Trophoblast cell (in vitro differentiated cells and primary cell): ENCODE measurements around the gene DVL2.
"Not testable (repeated sequence)": the region's sequence is repeated elsewhere in the genome, so short reads cannot be mapped to it uniquely, and the experiment has no call there.

Source experiments
- DNase-seq, 2 donors: peaks; one replicate each; pipeline ENCODE4 v3.0.0-alpha.2; 2016
- H2AFZ ChIP-seq: 2 replicates; pipeline ENCODE4 v1.6.1; 2013; ENCODE audit warnings: low read length, moderate library complexity, mild to moderate bottlenecking; ENCODE audit not compliant: insufficient read depth, poor library complexity
- H2AK5ac ChIP-seq: 2 replicates; pipeline ENCODE4 v1.6.1; 2013; ENCODE audit warnings: mild to moderate bottlenecking, low read length
- H2BK120ac ChIP-seq: 2 replicates; pipeline ENCODE4 v1.6.1; 2013; ENCODE audit warnings: low read length, mild to moderate bottlenecking, moderate library complexity; ENCODE audit not compliant: insufficient read depth, poor library complexity
- H2BK12ac ChIP-seq: 2 replicates; pipeline ENCODE4 v1.6.1; 2013; ENCODE audit warnings: mild to moderate bottlenecking, low read length, moderate library complexity
- H2BK5ac ChIP-seq: 2 replicates; pipeline ENCODE4 v1.6.1; 2013; ENCODE audit warnings: low read length, low read depth, moderate library complexity, mild to moderate bottlenecking; ENCODE audit not compliant: poor library complexity
- H3K14ac ChIP-seq: 2 replicates; pipeline ENCODE4 v1.6.1; 2013; ENCODE audit warnings: mild to moderate bottlenecking, low read length
- H3K18ac ChIP-seq: 2 replicates; pipeline ENCODE4 v1.6.1; 2013; ENCODE audit warnings: mild to moderate bottlenecking, low read length
- H3K23ac ChIP-seq: 2 replicates; pipeline ENCODE4 v1.6.1; 2013; ENCODE audit warnings: low read length
- H3K27ac ChIP-seq: 2 replicates; pipeline ENCODE4 v1.5.1; 2013; ENCODE audit warnings: low read depth, mild to moderate bottlenecking, inconsistent platforms, low read length, moderate library complexity
- H3K27me3 ChIP-seq: 2 replicates; pipeline ENCODE4 v1.6.1; 2013; ENCODE audit warnings: inconsistent platforms, mild to moderate bottlenecking, low read length, moderate library complexity; ENCODE audit not compliant: insufficient read depth
- H3K36me3 ChIP-seq, 2 experiments: 1 replicate in 1 of 2; 2 replicates in 1 of 2; pipeline ENCODE4 v1.6.1; 2013; ENCODE audit warnings: low read length in 2 of 2, mild to moderate bottlenecking in 2 of 2, moderate library complexity in 1 of 2; ENCODE audit not compliant: insufficient read depth in 2 of 2, control insufficient read depth in 1 of 2
- H3K4ac ChIP-seq: 2 replicates; pipeline ENCODE4 v1.6.1; 2013; ENCODE audit warnings: low read depth, mild to moderate bottlenecking, low read length, moderate library complexity
- H3K4me1 ChIP-seq, 2 experiments: 1 replicate in 1 of 2; 2 replicates in 1 of 2; pipeline ENCODE4 v1.6.1; 2013; ENCODE audit warnings: low read length in 2 of 2, mild to moderate bottlenecking in 2 of 2, moderate library complexity in 1 of 2; ENCODE audit not compliant: insufficient read depth in 2 of 2, control insufficient read depth in 1 of 2
- H3K4me2 ChIP-seq: 2 replicates; pipeline ENCODE4 v1.6.1; 2013; ENCODE audit warnings: inconsistent platforms, mild to moderate bottlenecking, low read length, moderate library complexity
- H3K4me3 ChIP-seq: 2 replicates; pipeline ENCODE4 v1.5.1; 2013; ENCODE audit warnings: mild to moderate bottlenecking, low read depth, low read length, inconsistent platforms
- H3K79me1 ChIP-seq: one replicate; pipeline ENCODE4 v1.6.1; 2013; ENCODE audit warnings: low read length
- H3K79me2 ChIP-seq: 2 replicates; pipeline ENCODE4 v1.6.1; 2013; ENCODE audit warnings: low read length, mild to moderate bottlenecking; ENCODE audit not compliant: control insufficient read depth, insufficient read depth, poor library complexity
- H3K9ac ChIP-seq: 2 replicates; pipeline ENCODE4 v1.6.1; 2013; ENCODE audit warnings: mild to moderate bottlenecking, low read length
- H3K9me3 ChIP-seq: 2 replicates; pipeline ENCODE4 v1.6.1; 2013; ENCODE audit warnings: low read depth, mild to moderate bottlenecking, control low read depth, inconsistent platforms, low read length; ENCODE audit not compliant: insufficient read depth
- H4K12ac ChIP-seq: 2 replicates; pipeline ENCODE4 v1.6.1; 2013; ENCODE audit warnings: low read depth, mild to moderate bottlenecking, low read length, moderate library complexity
- H4K8ac ChIP-seq: 2 replicates; pipeline ENCODE4 v1.6.1; 2013; ENCODE audit warnings: low read depth, mild to moderate bottlenecking, low read length, moderate library complexity
- H4K91ac ChIP-seq: one replicate; pipeline ENCODE4 v1.6.1; 2013; ENCODE audit warnings: low read depth, mild to moderate bottlenecking, low read length, moderate library complexity
- WGBS: extraction: QIAGEN DNeasy Blood & Tissue Kit; methylation state at CpG from one replicate; pipeline ENCODE4 v1.1.7; 2013; ENCODE audit warnings: missing lambda C conversion rate; ENCODE audit not compliant: insufficient read length, insufficient coverage; ENCODE audit errors: extremely low coverage; 5-methylcytosine and 5-hydroxymethylcytosine counted together

The DVL2 gene

GRCh38 chr17:7183433-7184090, 50.8 kb downstream of the DVL2 start:
- no peaks in the 10 kb centered on the region for H3K36me3 ChIP-seq
- no peak overlapping the region for H2AK5ac ChIP-seq
- DNase-seq = no peak
- no peaks in the 10 kb centered on the region for H3K9me3 ChIP-seq
- no peak overlapping the region for H4K8ac ChIP-seq
- H3K27ac ChIP-seq = no peak overlapping the region
- no peak overlapping the region for H2BK120ac ChIP-seq
- H3K27me3 ChIP-seq = no peaks in the 10 kb centered on the region
- WGBS = no CpG with 5 or more reads among the region's 7 CpGs
- no peaks in the 10 kb centered on the region for H3K4me1 ChIP-seq
- H3K4me3 ChIP-seq = no peak overlapping the region
- H3K79me1 ChIP-seq = no peaks in the 10 kb centered on the region
- no peak overlapping the region for H4K91ac ChIP-seq
- no peak overlapping the region for H3K14ac ChIP-seq
- no peak overlapping the region for H3K23ac ChIP-seq
- no peak overlapping the region for H3K4me2 ChIP-seq
- H4K12ac ChIP-seq = no peak overlapping the region
- no peaks in the 10 kb centered on the region for H3K79me2 ChIP-seq
- no peak overlapping the region for H3K4ac ChIP-seq
- no peak overlapping the region for H2AFZ ChIP-seq
- H3K9ac ChIP-seq = no peak overlapping the region
- no peak overlapping the region for H2BK12ac ChIP-seq
- H3K18ac ChIP-seq = no peak overlapping the region
- no peak overlapping the region for H2BK5ac ChIP-seq

- no CpG with 5 or more reads among the region's 2 CpGs for WGBS
- not testable (repeated sequence) for H3K79me2 ChIP-seq
Measured at GRCh38 chr17:7182101-7182500, 52.2 kb downstream of the DVL2 start.

GRCh38 chr17:7179317-7180254, 54.7 kb downstream of the DVL2 start, which contains the start of gene ASGR1:
Gene ASGR1 (minus strand): TSS chr17:7179370. CDS start chr17:7178563, 807 bp downstream.
- Histone ChIP-seq H3K4ac (no peak within 1 kb of the TSS), H4K12ac (peak within 1 kb of the TSS; percentile 47), H2BK5ac (no peak within 1 kb of the TSS), H3K27ac (no peak within 1 kb of the TSS), H3K4me2 (peak within 1 kb of the TSS; percentile 95), H3K23ac (no peak within 1 kb of the TSS), H3K79me2 (peaks cover 2% of the 10 kb centered on the region), H3K18ac (peak within 1 kb of the TSS; percentile 17), H4K91ac (no peak within 1 kb of the TSS), H2AFZ (peak within 1 kb of the TSS; percentile 77), H3K4me3 (no peak within 1 kb of the TSS), H2BK120ac (peak within 1 kb of the TSS; percentile 8), H4K8ac (peak within 1 kb of the TSS; percentile 81), H3K36me3 (no peaks in the 10 kb centered on the region), H3K9ac (no peak within 1 kb of the TSS), H2BK12ac (no peak within 1 kb of the TSS), H3K4me1 (peaks cover 4 to 9% of the 10 kb centered on the region in 2 experiments), H3K9me3 (peaks cover 9% of the 10 kb centered on the region), H3K79me1 (peaks cover 8% of the 10 kb centered on the region), H3K14ac (no peak within 1 kb of the TSS), H3K27me3 (no peaks in the 10 kb centered on the region), H2AK5ac (no peak within 1 kb of the TSS)
- no peak for DNase-seq
- no CpG with 5 or more reads among the region's 20 CpGs for WGBS

More at GRCh38 chr17:7182101-7182500, 52.2 kb downstream of the DVL2 start:
- not testable (repeated sequence) for H3K36me3 ChIP-seq, H2BK120ac ChIP-seq, H2BK12ac ChIP-seq, H4K91ac ChIP-seq, H2AFZ ChIP-seq, H2BK5ac ChIP-seq, H2AK5ac ChIP-seq, H3K9me3 ChIP-seq, DNase-seq, H3K27me3 ChIP-seq, H4K8ac ChIP-seq, H4K12ac ChIP-seq, H3K18ac ChIP-seq, H3K4me1 ChIP-seq, H3K4me2 ChIP-seq, H3K4ac ChIP-seq, H3K27ac ChIP-seq, H3K79me1 ChIP-seq, H3K14ac ChIP-seq, H3K9ac ChIP-seq, H3K23ac ChIP-seq, H3K4me3 ChIP-seq

GRCh38 chr17:7178973-7179316, 55.4 kb downstream of the DVL2 start:
- no peak overlapping the region for H3K23ac ChIP-seq
- no peak overlapping the region for H4K8ac ChIP-seq
- no peaks in the 10 kb centered on the region for H3K27me3 ChIP-seq
- H2AFZ ChIP-seq = no peak overlapping the region
- peaks cover 8% of the 10 kb centered on the region for H3K79me1 ChIP-seq
- H2AK5ac ChIP-seq = no peak overlapping the region
- H3K14ac ChIP-seq = no peak overlapping the region
- no peak overlapping the region for H3K4me3 ChIP-seq
- H3K18ac ChIP-seq = no peak overlapping the region
- no CpG with 5 or more reads among the region's 11 CpGs for WGBS
- no peak overlapping the region for H3K4me2 ChIP-seq
- H2BK5ac ChIP-seq = no peak overlapping the region
- no peak overlapping the region for H4K91ac ChIP-seq
- DNase-seq = no peak
- H3K4me1 ChIP-seq = peaks cover 4 to 15% of the 10 kb centered on the region in 2 experiments
- H3K27ac ChIP-seq = no peak overlapping the region
- peaks cover 2% of the 10 kb centered on the region for H3K79me2 ChIP-seq
- no peak overlapping the region for H3K9ac ChIP-seq
- H4K12ac ChIP-seq = no peak overlapping the region
- no peak overlapping the region for H2BK120ac ChIP-seq
- H2BK12ac ChIP-seq = no peak overlapping the region
- peaks cover 9% of the 10 kb centered on the region for H3K9me3 ChIP-seq
- H3K36me3 ChIP-seq = no peaks in the 10 kb centered on the region
- no peak overlapping the region for H3K4ac ChIP-seq
